HG03025 (cell line): ENCODE data around the gene LAS1L.
"Not testable (repeated sequence)": the region's sequence is repeated elsewhere in the genome, so short reads cannot be mapped to it uniquely, and the experiment has no call there.

Experiments used
- ATAC-seq: cut with Tn5 transposase; IDR thresholded peaks from one replicate; pipeline ENCODE4 v1.9.1; 2021; ENCODE audit warnings: mild to moderate bottlenecking, moderate library complexity; ENCODE audit not compliant: unreplicated experiment, low FRiP score

The LAS1L gene

DNA sequence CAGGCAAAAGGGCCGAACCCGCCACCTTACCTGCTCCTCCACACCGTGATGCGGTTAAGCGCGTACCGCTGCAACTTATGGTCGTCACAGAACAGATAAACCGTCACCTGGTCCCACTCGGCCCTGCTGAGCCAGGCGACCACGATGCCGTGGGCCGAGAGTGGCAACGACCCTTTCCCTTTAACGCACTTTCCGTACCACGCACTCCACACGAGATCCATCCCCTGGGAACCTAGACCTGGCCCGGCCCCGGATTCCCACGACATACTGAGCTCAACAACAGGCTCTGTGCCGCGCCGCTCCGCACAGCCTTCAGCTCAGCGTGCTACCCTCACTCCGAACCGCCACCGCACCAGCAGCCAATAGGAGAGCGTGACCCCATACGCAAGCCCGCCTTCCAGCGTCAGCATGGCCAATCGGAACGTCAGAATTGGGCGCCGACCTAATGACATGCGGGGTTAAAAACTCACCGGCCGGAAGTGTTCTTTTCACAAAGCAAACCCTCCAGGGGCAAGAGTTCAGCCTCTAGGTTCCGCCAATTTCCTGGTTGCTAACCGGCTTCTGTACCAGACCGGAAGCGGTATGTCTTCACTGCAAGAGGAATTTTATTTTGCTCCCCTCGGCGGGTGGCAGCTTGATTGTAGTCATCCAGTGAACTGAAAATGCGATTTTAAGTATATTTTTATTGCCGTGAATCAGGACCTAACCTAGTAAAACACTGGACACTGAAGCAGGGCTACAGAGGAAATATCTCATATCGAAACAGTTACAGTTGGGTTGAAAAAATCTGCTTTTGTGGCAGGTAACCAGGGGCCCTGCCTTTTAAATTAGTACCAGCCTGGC is at the start of gene LAS1L:
TSS of gene LAS1L (minus strand) at position 338 of the 843 bp plus-strand sequence. CDS start at position 266, 72 bp downstream.
- peak; percentile 99 for ATAC-seq

DNA sequence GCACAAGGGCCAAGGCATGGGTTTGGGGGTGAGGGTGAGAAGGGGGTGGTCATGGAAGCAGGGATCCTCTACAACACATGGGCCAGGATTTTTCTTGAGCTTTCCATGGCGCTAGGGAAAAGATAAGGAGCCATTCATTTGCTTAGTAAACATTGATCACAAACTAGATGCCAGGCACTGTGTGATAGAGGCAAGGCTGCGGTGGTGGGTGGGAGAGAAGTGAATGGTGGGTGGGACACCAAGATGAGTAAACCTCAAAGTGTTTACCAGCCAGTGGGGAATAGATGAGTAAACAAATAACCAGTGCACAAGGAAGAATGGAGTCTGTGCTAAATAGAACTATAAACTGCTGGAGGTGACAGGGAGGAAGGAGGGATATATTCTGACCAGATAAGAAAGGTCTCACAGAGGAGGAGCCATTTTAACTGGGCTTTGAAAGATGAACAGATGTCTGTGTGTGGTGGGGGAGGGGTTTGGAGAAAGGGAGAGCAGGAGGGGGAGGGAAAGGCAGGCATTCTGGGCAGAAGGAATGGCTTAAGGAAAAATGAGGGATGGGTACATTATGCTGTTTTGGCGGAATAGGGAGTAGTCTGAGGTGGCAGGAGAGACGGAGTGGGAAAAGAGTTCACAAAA is 48.0 kb upstream of the LAS1L start:
- ATAC-seq = no peak

DNA sequence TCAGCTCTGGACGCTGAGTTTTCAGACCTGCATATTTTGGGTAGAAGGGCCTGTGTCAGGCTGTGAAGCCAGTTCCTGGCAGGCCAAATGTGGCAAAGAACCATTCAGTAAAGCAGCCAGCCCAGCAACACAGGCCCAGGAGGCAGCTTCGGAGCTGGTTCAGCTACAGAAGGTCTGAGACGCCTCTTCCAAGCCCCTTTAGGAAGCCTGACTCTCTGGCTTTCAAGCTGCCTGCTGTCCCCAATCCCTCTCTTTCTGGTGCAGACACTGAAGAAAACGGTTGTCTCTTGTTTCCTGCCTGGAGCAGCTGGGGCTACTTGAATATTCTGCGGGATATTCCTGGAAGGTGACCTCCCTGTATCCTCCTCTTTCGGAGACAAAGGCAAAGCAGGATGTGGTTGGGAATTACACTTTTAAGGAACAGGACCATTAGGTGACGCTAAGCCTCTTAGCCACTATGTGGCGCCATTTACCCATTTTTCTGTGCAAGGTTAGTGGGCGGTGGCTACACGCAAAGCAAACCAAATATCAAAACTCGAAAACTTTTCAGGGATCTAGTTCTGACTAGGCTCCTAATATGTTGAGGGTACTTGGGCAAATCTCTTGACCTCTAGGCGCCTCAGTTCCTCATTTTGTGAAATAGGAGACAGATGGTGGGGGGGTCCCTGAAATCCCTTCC is 47.2 kb upstream of the LAS1L start:
- peak; percentile 55 for ATAC-seq

DNA sequence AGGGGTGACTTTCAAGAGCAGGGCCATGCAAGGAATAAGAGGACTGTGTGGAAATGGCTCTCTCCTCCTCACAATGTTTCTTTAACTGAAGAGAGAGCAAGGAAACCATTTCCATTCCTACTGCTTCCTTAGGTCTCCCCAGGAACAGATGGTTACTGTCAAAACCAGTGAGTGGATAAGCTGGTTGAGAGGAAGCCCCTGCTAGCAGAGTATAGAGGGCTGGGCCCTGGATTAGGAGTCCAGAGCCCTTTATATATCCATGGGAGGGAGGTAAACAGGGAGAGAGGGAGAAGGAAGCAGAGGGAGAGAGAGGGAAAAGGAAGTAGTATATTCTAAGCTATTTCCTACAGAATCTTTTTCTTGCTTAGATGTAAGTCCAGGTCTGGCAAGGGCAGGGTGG is 43.8 kb upstream of the LAS1L start:
- ATAC-seq = no peak

DNA sequence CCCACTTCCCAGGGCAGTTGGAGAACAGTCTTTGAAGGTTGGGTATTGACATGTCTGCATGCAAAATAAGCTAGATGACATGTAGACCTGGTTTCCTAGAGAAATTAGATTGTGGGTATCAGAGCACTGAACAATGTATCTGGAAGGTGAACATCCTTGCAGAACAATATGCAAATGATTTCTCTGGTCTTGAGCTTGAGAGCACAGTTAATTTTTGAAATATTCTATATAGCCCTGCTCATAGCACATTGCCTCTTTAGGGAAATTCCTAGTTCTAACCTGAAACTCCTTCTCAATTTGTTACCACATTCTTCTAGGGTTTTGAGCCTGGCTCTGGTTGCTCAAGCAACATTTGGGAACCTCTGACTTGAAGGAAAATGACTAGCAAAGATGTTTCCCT is 41.6 kb upstream of the LAS1L start:
- no peak for ATAC-seq

DNA sequence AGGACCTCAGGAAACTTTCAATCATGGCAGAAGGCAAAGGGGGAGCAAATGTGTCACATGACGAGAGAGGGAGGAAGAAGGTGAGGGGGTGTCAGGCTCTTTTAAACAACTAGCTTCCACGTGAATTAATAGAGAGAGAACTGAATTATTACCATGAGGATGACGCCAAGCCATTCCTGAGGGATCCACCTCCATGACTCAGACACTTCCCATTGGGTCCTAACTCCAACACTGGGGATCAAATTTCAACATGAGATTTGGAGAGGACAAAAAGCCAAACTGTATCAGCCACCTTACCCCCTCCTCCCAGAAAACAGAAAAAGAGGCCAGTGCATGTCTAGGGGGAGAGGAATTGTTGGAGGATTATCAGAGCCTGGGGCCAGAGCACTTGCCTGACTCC is 40.4 kb upstream of the LAS1L start:
- ATAC-seq = no peak

DNA sequence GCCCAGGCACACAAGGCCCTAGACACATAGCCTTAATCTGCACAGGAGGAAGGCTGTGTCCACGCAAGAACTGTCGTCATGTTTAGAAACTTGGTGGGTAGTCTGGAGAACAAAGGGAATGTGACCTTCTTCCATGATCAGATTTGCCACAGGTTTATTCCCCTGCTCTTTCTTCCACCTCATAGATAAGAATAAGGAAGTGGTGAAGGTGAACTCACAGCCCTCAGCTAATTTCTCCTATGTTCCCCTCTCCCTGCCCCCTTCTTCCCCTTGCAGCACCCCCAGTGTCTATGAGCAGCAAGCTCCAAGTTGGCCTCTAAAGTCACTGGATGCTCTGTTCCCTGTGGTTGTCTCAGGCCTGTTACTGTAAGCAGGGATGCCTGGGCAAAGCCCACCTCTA is 39.8 kb upstream of the LAS1L start:
- ATAC-seq = no peak

DNA sequence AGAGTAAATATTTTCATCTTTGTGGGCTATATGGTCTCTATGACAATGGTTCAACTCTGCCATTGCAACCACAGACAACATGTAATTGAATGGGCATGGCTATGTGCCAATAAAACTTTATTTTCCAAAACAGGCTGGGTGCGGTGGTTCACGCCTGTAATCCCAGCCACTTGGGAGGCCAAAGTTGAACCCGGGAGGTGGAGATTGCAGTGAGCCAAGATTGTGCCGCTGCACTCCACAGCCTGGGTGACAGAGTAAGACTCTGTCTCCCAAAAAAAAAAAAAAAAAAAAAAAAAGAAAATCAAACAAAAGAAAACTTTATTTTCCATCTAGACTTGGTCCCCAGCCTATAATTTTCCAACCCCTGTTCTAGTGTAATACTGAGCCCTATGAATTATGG is 38.4 kb upstream of the LAS1L start:
- ATAC-seq = no peak

DNA sequence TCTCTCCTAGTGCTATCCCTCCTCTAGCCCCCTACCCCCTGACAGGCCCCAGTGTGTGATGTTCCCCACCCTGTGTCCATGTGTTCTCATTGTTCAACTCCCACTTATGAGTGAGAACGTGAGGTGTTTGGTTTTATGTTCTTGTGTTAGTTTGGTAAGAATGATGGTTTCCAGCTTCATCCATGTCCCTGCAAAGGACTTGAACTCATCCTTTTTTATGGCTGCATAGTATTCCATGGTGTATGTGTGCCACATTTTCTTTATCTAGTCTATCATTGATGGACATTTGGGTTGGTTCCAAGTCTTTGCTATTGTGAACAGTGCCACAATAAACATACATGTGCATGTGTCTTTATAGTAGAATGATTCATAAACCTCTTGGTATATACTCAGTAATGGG is 28.3 kb upstream of the LAS1L start:
- not testable (repeated sequence) for ATAC-seq

DNA sequence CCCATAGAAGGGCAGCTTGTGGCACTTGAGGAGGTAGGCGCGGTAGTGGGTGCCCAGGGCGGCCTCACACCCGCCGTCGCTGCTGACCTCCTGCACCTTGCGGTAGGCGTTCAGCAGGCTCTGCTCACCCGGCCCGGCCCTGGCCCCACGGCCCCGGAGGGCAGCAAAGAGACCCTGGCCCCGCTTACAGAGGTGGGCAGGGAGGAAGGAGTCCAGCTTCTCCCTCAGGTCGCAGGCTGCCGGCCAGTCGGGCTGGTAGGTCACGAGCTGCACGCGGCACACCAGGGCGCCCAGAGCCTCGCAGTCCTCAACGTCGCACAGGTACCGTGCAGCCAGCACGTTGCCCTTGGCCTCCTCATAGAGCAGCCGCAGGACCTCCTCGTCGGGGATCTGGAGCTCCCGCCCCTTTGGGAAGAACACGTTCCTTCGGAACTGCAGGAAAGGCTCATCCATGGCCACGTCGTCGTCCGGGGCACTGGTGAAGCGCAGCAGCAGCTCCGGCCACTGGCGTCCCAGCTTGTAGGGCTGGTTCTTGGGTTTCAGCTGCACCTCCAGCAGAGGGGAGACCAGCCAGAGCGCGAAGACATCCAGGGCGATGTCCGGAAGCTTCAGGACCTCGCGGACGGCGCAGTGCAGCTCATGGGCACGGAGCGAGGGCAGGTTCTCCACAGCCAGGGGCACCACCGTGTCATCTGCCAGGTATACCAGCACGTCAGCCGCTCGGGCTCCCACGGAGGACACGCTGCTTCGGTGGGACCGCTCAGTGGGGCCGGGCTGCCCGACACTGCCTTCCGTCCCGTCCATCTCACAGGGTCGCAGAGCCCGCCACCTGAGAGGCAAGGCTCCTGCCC is 17.1 kb upstream of the LAS1L start:
- ATAC-seq = no peak

DNA sequence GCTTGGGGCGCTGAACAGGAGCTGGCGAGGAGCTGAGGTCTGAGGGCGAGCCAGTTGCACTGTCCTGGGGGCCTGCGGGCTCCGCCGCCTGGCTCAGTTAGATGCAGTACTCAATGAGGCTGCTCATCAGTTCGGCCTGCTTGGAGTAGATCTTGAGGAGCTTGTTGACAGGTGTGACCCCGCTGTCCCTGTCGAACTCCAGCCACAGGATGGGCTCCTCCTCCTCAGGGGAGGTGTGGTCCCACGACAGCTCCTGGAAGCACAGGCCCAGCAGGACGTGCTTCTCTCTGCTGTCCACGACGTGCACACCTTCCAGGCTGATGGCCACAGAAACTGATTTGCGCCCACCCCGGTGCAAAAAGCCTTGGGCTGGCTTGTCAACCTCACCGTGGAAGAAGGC is 16.5 kb upstream of the LAS1L start:
- ATAC-seq = no peak

DNA sequence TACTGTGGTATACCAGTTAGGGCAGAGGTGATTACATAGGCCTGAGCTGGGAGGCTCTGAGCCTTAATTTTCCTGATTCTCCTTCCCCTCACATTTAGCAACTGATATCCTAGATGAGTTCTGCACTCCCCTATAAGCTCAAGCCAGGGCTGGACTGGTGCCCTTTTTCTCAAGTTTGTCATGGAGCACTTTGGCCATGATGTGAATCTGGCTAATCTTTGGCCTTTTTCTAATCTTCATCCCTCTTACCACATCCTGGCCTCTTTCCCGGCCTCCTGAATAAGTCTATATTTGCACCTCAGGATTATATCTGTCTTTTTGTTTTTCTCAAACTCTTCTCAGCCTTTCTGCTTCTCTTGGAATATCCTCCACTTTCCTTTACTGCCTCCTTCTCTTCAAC is 10.9 kb upstream of the LAS1L start:
- no peak for ATAC-seq

DNA sequence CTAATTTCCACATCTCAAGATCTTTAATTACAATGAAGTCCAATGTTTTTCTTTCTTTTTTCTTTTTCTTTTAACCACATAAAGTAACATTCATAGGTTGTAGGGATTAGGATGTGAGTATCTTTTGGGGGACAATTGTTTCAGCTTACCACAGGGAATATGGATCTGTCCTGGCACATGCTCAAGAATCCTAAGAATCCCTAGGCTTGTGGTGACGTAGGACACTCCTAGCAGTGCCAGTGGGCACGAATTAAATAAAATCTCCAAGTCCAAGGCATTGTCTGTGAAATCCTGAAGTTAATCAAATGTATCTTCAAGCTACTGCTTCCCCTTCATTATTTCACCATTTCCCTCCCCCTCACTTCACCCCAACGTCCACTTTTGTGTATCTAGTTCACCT is 2.6 kb upstream of the LAS1L start:
- no peak for ATAC-seq

DNA sequence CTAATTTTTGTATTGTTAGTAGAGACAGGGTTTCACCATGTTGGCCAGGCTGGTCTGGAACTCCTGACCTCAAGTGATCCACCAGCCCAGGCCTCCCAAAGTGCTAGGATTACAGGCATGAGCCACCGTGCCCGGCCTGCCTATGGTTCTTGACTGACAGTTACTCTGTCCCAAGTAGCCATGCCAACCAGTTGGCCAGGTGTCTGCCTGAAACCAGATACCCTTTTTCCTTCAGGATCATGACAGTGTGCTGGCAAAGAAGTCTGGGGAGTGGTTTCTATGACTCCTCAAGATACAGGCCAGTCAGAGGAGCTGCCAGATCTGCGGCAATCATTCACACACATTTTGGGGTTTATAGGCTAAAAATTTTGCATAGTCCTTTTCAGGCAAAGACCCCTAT is 1.7 kb upstream of the LAS1L start:
- ATAC-seq = no peak

DNA sequence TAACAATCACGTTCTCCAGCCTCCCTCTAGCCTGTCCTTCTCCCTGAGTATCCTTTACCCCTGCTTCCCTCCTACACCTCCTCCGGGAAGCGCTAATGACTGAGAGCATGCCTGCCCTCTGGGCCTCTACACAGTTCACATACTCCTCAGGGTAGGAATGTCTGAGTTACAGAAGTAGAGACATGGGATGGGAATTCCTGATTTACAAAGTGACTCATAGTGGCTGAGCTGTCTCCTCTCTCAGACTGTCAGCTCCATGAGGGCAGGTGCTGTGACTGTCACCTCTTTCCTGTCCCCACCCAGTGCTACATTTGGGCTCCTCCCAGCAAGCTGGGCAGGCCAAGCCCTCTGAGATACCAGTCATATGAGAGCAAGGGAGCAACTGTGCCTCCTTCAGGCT is 2.6 kb downstream of the LAS1L start:
- no peak for ATAC-seq

DNA sequence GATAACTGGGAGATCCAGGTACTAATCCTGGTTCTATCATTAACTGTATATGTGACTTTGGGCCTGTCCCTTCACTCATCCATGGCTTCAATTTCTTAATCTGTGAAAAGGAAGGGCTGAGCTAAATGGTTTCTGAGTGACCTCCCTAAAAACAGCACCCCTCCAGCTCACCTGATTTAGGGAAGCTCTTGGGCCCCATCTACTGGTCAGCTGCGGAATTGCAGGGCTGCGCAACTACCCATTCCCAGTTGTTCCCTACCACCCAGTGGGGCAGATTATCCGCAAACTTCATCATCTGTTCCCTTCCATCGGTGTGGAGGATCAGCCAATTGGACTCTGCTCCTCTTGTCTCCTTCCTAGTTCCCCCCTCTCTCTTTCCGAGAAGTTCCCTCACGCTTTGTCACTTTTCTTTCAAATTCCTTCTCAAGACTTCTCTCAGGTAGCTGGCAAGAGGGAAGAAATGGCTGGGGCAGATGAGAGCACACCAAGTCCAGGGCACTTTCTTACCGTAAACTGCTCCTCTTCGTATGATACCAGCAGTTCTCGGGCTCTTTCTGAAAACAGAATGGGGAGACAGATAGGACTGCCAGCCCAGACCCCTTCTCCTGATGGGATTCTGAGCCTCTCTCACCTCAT is 5.8 kb downstream of the LAS1L start:
- ATAC-seq = peak; percentile 60

DNA sequence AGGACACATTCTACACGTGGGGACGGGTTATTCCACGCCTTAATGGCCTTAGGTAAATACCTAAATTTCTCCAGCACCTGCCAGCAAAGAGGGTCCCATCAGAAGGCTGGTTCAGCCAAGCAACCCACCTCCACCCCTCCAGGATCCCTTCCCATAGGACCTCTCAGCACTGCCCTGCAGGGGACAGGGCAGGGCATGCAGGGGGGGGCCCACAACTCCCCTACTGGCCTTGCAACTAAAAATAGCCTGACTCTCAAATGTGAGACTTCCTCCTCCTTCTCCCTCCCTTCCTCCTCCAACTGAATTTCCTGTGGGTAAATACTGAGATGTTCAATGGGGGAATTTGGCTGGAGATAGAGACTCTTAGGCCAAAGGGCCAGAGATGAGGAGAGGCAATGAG is 6.3 kb downstream of the LAS1L start:
- no peak for ATAC-seq

DNA sequence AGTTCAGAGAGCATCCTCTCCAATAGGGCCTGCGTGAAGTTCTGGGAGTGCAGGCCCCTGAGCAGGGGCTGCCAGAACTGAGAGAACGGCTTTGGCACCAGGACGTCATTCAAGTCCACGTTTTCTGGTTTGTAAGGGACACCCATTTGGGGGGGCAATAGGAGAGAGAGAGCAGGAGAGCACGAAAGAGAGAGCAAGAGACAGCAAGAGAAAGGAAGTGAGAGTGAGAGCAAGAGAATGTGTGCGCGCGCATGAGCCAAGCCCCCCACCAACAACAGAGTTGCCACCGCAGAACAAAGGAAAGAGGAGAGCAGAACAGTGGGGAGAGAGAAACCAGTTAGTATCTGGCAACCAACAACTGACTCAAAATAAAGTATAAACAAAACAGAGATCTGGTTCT is 10.4 kb downstream of the LAS1L start:
- ATAC-seq = no peak

DNA sequence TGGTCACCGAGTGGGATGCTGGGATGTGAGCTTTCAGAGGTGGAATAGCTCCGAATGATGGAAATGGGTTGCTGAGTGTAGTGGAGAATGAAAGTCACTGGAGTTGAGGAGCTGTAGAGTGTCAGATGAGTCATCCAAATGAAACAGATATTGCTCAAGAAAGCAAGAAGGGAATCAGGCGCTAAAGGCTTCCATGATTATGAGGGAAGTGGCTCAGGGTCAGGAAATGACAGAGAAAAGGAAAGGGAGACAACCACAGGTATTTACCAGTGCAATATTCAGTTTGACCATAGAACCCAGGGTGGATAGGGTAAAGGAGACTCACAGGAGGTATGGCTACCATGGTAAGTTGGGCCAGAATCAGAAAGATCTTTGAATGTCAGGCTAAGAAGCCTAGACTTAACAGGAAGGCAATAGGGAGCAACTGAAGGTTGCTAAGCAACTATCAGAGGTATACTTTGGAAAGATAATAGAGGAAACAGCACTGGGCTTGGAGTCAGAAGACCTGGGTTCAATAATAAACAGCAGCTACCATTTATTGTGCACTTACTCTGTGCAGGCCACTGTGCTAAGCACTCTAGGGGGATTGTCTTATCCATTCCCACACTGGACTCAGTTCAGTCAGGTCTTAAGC is 11.7 kb downstream of the LAS1L start:
- no peak for ATAC-seq

DNA sequence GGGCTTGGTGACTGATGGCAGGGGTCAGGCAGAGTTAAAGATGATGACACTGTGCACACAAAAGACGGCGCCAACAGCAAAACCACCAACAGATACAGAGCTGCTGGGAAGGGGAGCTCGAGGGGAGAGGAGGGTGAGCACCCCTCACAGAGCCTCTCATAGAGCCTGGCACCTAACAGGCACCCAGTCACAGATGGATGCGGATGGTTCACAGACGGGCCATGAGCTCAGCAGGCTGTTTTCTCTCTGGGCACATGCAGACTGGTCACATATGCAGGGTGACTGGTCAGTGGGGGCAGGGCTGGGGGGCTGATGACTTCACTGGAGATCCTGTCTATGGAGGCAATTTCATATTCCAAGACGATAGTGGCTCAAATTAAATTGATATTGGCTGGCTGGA is 15.1 kb downstream of the LAS1L start:
- ATAC-seq = not testable (repeated sequence)
